IMR-90 (cell line): ENCODE measurements around the gene ASF1B. TPM values are rescaled to one million over a fixed set of nuclear protein-coding genes. Genes with fewer than 3 reads are reported as not detected.

Experiments used
- ATAC-seq: fragments of 200-7000 bp; cut with Tn5 transposase; 2 replicates; pipeline ENCODE4 v1.9.1; 2020; ENCODE audit warnings: low read depth, mild to moderate bottlenecking, moderate library complexity
- BruUV-seq: library from RNA; stranded (reverse); fragments of 400-500 nt; replicated peaks from 2 replicates; lab custom pipeline; 2021; lab: Mats Ljungman, UMichigan
- CTCF ChIA-PET: fragments of 300-600 bp; formaldehyde crosslinking; extraction: SDS; loops from one replicate; lab custom pipeline; 2021; ENCODE audit warnings: antibody characterized with exemption; lab: Yijun Ruan, JAX
- POLR2A ChIA-PET: fragments of 300-600 bp; sonication (Branson Sonifier 250); formaldehyde crosslinking; loops from one replicate; lab custom pipeline; 2022; ENCODE audit warnings: antibody characterized with exemption; ENCODE audit not compliant: unreplicated experiment; lab: Charles Lee
- DNase-seq: peaks from one replicate; pipeline ENCODE4 v3.0.0; 2013
- H2AFZ ChIP-seq: replicated peaks from 2 replicates; pipeline ENCODE3; 2013; ENCODE audit warnings: low read length, mild to moderate bottlenecking; ENCODE audit not compliant: poor library complexity
- H2AK5ac ChIP-seq: 2 replicates; pipeline ENCODE4 v1.6.1; 2013; ENCODE audit warnings: low read depth, low read length, inconsistent platforms
- H2AK9ac ChIP-seq: replicated peaks from 2 replicates; pipeline ENCODE3; 2013; ENCODE audit warnings: mild to moderate bottlenecking, low read depth, low read length, moderate library complexity; ENCODE audit not compliant: poor library complexity
- H2BK120ac ChIP-seq: 2 replicates; pipeline ENCODE4 v1.6.1; 2013; ENCODE audit warnings: low read depth, low read length, inconsistent platforms
- H2BK15ac ChIP-seq: 3 replicates; pipeline ENCODE4 v1.6.1; 2013; ENCODE audit warnings: low read depth, low read length, inconsistent platforms
- H2BK20ac ChIP-seq: 2 replicates; pipeline ENCODE4 v1.6.1; 2013; ENCODE audit warnings: low read depth, mild to moderate bottlenecking, inconsistent platforms, low read length, moderate library complexity
- H2BK5ac ChIP-seq: 2 replicates; pipeline ENCODE4 v1.6.1; 2013; ENCODE audit warnings: mild to moderate bottlenecking, low read depth, low read length, inconsistent platforms; ENCODE audit not compliant: poor library complexity, severe bottlenecking
- H3K14ac ChIP-seq: replicated peaks from 2 replicates; pipeline ENCODE4 v1.6.1; 2013; ENCODE audit warnings: low read depth, low read length, inconsistent platforms
- H3K18ac ChIP-seq: 2 replicates; pipeline ENCODE4 v1.6.1; 2013; ENCODE audit warnings: low read depth, low read length, control low read depth
- H3K23ac ChIP-seq: 2 replicates; pipeline ENCODE4 v1.6.1; 2013; ENCODE audit warnings: low read depth, low read length, inconsistent platforms
- H3K27ac ChIP-seq: 2 replicates; pipeline ENCODE4 v1.5.1; 2013; ENCODE audit warnings: mild to moderate bottlenecking, control low read depth, low read length; ENCODE audit not compliant: insufficient read depth
- H3K27me3 ChIP-seq: 2 replicates; pipeline ENCODE4 v1.6.1; 2013; ENCODE audit warnings: low read length; ENCODE audit not compliant: control insufficient read depth, insufficient read depth
- H3K36me3 ChIP-seq: 2 replicates; pipeline ENCODE4 v1.6.1; 2013; ENCODE audit warnings: low read length, mixed read lengths; ENCODE audit not compliant: control insufficient read depth, insufficient read depth
- H3K4ac ChIP-seq: 2 replicates; pipeline ENCODE4 v1.6.1; 2013; ENCODE audit warnings: low read depth, low read length, inconsistent platforms
- H3K4me1 ChIP-seq: 2 replicates; pipeline ENCODE4 v1.6.1; 2013; ENCODE audit warnings: low read length, mixed read lengths; ENCODE audit not compliant: control insufficient read depth, insufficient read depth
- H3K4me2 ChIP-seq: 2 replicates; pipeline ENCODE4 v1.6.1; 2013; ENCODE audit warnings: low read depth, mild to moderate bottlenecking, control low read depth, low read length, moderate library complexity
- H3K4me3 ChIP-seq: 2 replicates; pipeline ENCODE4 v1.5.1; 2013; ENCODE audit warnings: low read depth, mild to moderate bottlenecking, control low read depth, low read length, moderate library complexity; ENCODE audit not compliant: insufficient read depth
- H3K56ac ChIP-seq: 2 replicates; pipeline ENCODE4 v1.6.1; 2013; ENCODE audit warnings: low read length, inconsistent platforms; ENCODE audit not compliant: insufficient read depth; ENCODE audit errors: extremely low read depth
- H3K79me1 ChIP-seq, 2 experiments: 2 replicates each; pipeline ENCODE4 v1.6.1; 2013; ENCODE audit warnings: low read length in 2 of 2, inconsistent platforms in 1 of 2, low read depth in 1 of 2
- H3K9ac ChIP-seq: 2 replicates; pipeline ENCODE4 v1.6.1; 2013; ENCODE audit warnings: low read depth, low read length, control low read depth
- H3K9me1 ChIP-seq: 2 replicates; pipeline ENCODE4 v1.6.1; 2013; ENCODE audit warnings: low read length, inconsistent platforms; ENCODE audit not compliant: insufficient read depth
- H3K9me3 ChIP-seq: 2 replicates; pipeline ENCODE4 v1.6.1; 2013; ENCODE audit warnings: low read length; ENCODE audit not compliant: control insufficient read depth, insufficient read depth
- H4K20me1 ChIP-seq: 2 replicates; pipeline ENCODE4 v1.6.1; 2013; ENCODE audit warnings: low read length, inconsistent platforms; ENCODE audit not compliant: insufficient read depth
- H4K5ac ChIP-seq: 2 replicates; pipeline ENCODE4 v1.6.1; 2013; ENCODE audit warnings: mild to moderate bottlenecking, low read depth, low read length, control low read depth
- H4K8ac ChIP-seq, 2 experiments: 2 replicates each; pipeline ENCODE4 v1.6.1; 2013; ENCODE audit warnings: low read depth in 2 of 2, low read length in 2 of 2, control low read depth in 1 of 2, inconsistent platforms in 1 of 2
- H4K91ac ChIP-seq: 2 replicates; pipeline ENCODE4 v1.6.1; 2013; ENCODE audit warnings: low read depth, low read length, inconsistent platforms; ENCODE audit not compliant: insufficient read depth
- CHD1 ChIP-seq: IDR thresholded peaks from 2 replicates; pipeline ENCODE4 v1.6.1; 2012; ENCODE audit warnings: low read depth, low read length, improper control_type of control experiment
- MXI1 ChIP-seq: IDR thresholded peaks from 2 replicates; pipeline ENCODE4 v1.6.1; 2012; ENCODE audit warnings: low read depth, mild to moderate bottlenecking, low read length, moderate library complexity, borderline replicate concordance
- WGBS, 2 experiments: methylation state at CpG; one replicate each; pipeline versions ENCODE4 v1.1.5 to v1.1.7; 2013; ENCODE audit warnings: missing lambda C conversion rate in 2 of 2; ENCODE audit not compliant: insufficient read length in 1 of 2; ENCODE audit errors: extremely low coverage in 2 of 2; 5-methylcytosine and 5-hydroxymethylcytosine counted together
- dilution Hi-C: fragments of 300-500 bp; cut with HindIII; formaldehyde crosslinking; loops from one replicate; pipeline ENCODE4 v1.14.3; 2018; ENCODE audit warnings: low sequenced_read_pairs; ENCODE audit not compliant: unreplicated experiment
- in situ Hi-C: fragments of 300-500 bp; cut with MboI; formaldehyde crosslinking; loops from 3 replicates; pipeline ENCODE4 v1.14.3; 2019; ENCODE audit warnings: low sequenced_read_pairs, inconsistent platforms, mixed read lengths
- intact Hi-C: fragments of 100-400 bp; cut with micrococcal nuclease; formaldehyde crosslinking; loops from 2 replicates; pipeline ENCODE4 v1.10.0; 2022
- polyA plus RNA-seq, 3 experiments: library from polyadenylated mRNA; depleted of rRNA; stranded (reverse); fragments of >200 nt; gene quantifications; 2 replicates each; pipeline ENCODE4 v1.2.3, GENCODE V29; 2012; ENCODE audit warnings: low replicate concordance in 1 of 3
- total RNA-seq: library from RNA; depleted of rRNA; stranded (reverse); fragments of >200 nt; gene quantifications from 2 replicates; pipeline ENCODE4 v1.2.3, GENCODE V29; 2012

Gene ASF1B
- total and polyA plus RNA-seq, 2 of the 4 experiments (the other 2 are of a cell fraction), result 10.4 to 12.1 TPM

DNA sequence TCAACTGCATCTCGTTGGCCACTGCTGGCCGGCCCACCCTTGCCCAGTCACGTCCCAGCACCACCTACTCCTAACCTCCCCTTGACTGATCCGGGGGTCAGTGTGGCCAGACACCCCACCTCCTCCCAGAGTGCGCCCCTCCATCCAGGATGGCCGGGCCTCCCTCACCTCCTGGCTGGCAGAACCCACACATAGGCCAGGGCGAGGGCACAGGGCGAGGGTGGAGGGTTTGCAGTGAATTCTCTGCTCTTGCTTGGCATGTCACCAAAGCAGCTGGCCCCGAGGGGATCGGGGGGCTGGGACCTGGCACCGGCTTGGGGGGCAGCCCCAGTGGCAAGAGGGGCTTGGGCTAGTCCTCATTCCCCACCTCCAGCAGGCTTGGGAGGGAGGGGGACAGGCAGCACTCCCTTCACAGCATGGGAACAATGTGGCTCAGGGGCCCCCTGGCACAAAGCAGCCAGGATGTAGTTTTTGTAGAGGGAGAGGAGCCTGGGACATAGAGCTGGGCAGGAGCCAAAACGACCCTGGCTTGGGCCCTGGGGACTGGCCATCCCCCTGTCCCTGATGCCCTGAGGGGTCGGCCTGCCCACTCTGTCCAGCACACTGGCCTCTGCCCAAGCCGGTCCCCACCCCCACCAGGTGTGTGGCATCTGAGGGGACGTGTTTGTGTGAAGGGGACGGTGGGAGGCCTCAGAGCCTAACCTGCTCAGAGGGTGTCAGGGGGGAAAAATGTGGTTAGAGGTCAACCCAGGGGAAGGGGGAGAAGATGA, 28.5 kb upstream of the ASF1B start:
- no peak overlapping the region for H3K56ac ChIP-seq
- ATAC-seq (no peak), DNase-seq (no peak)
- ChIA-PET CTCF (no interaction called here), POLR2A (no interaction called here)
- H3K4me3 ChIP-seq, result no peak overlapping the region
- no peak overlapping the region for H2BK15ac ChIP-seq
- intact Hi-C loops (no loop called here), dilution Hi-C loops (no loop called here), in situ Hi-C loops (no loop called here)
- H3K18ac ChIP-seq, result no peak overlapping the region
- H3K14ac ChIP-seq, result no peak overlapping the region
- no peaks in the 10 kb centered on the region for H3K9me3 ChIP-seq
- TF ChIP-seq MXI1 (no peak), CHD1 (no peak)
- no peaks in the 10 kb centered on the region for H3K79me1 ChIP-seq
- peaks cover 2% of the 10 kb centered on the region; the same call in 1 of the 2 replicates for H3K36me3 ChIP-seq
- H3K23ac ChIP-seq, result no peak overlapping the region
- no peak overlapping the region for H2AK9ac ChIP-seq
- H4K8ac ChIP-seq, result no peak overlapping the region
- no peaks in the 10 kb centered on the region; the same call in 1 of the 2 replicates for H3K4me1 ChIP-seq
- H2BK5ac ChIP-seq, result no peak overlapping the region
- H2AFZ ChIP-seq, result no peak overlapping the region
- H2BK20ac ChIP-seq, result no peak overlapping the region
- no peak overlapping the region for H3K9ac ChIP-seq
- H3K27me3 ChIP-seq, result peaks cover 3% of the 10 kb centered on the region; the same call in 1 of the 2 replicates
- H3K4ac ChIP-seq, result no peak overlapping the region
- no TSS peak for BruUV-seq
- H4K20me1 ChIP-seq, result no peaks in the 10 kb centered on the region
- no peak overlapping the region for H2BK120ac ChIP-seq
- no peak overlapping the region for H4K91ac ChIP-seq
- no peak overlapping the region for H2AK5ac ChIP-seq
- H4K5ac ChIP-seq, result no peak overlapping the region
- no peaks in the 10 kb centered on the region for H3K9me1 ChIP-seq
- H3K4me2 ChIP-seq, result no peak overlapping the region
- WGBS, 2 experiments, result 83% methylated on average over 2 of the region's 16 CpGs; no CpG with 5 or more reads in 1 of the 2 experiments
- H3K27ac ChIP-seq, result no peak overlapping the region
